ENCODE results near the gene MEGF10. TPM values are rescaled to one million over a fixed set of nuclear protein-coding genes. Genes with fewer than 3 reads are reported as not detected.
A peak's percentile ranks its signal among the peaks of the same experiment; 100 is the strongest.

Gene MEGF10
- total and polyA plus RNA-seq, 2 experiments from 2014 or later = not detected

- no peak overlapping the region for H3K27ac ChIP-seq
- H3K79me2 ChIP-seq (ENCODE audit: insufficient read depth) = no peaks in the 10 kb centered on the region
- H3K36me3 ChIP-seq (ENCODE audit: low read depth) = no peaks in the 10 kb centered on the region
- 40 to 47% methylated on average over 3 of the region's 3 CpGs for WGBS, 2 experiments (ENCODE audit: low coverage in 1 of 2, low lambda C conversion rate in 2 of 2, missing lambda C conversion rate in 2 of 2)
- no peak overlapping the region for H3K4me2 ChIP-seq (ENCODE audit: unreplicated experiment)
- no peaks in the 10 kb centered on the region for H3F3A ChIP-seq (ENCODE audit: insufficient read depth)
- no peak for DNase-seq
- H3K4me1 ChIP-seq (ENCODE audit: insufficient read depth) = no peaks in the 10 kb centered on the region
- no peaks in the 10 kb centered on the region for H3K9me2 ChIP-seq (ENCODE audit: insufficient read depth)
- TF ChIP-seq EZH2 (IDR thresholded peaks at IDR 0.05; ENCODE audit: insufficient read depth, poor library complexity, severe bottlenecking) = no peak
- no peak for TF ChIP-seq EZH2phosphoT487 (IDR thresholded peaks at IDR 0.05; ENCODE audit: insufficient read depth, low read depth)
- no peaks in the 10 kb centered on the region for H4K20me1 ChIP-seq (ENCODE audit: insufficient read depth)
- no peaks in the 10 kb centered on the region; the same call in none of the 2 replicates for H3K27me3 ChIP-seq (replicated peaks; ENCODE audit: insufficient read depth)
- H3K4me3 ChIP-seq = no peak overlapping the region
- no peak overlapping the region for H2AFZ ChIP-seq
- no peaks in the 10 kb centered on the region for H3K9me3 ChIP-seq (ENCODE audit: low read depth)
- in situ Hi-C loops (cut with MboI) = no loop called here
- H3K9ac ChIP-seq = no peak overlapping the region
These were observed 130.2 kb downstream of the MEGF10 start for GRCh38 chr5:127420758-127421157.

- no peaks in the 10 kb centered on the region for H3K9me2 ChIP-seq (ENCODE audit: insufficient read depth)
- in situ Hi-C loops (cut with MboI) = no loop called here
- H3K79me2 ChIP-seq (ENCODE audit: insufficient read depth) = no peaks in the 10 kb centered on the region
- no peaks in the 10 kb centered on the region for H3K4me1 ChIP-seq (ENCODE audit: insufficient read depth)
- TF ChIP-seq EZH2phosphoT487 (IDR thresholded peaks at IDR 0.05; ENCODE audit: insufficient read depth, low read depth) (no peak), EZH2 (IDR thresholded peaks at IDR 0.05; ENCODE audit: insufficient read depth, poor library complexity, severe bottlenecking) (no peak)
- no peaks in the 10 kb centered on the region for H3K9me3 ChIP-seq (ENCODE audit: low read depth)
- peak; percentile 27 for DNase-seq
- H3F3A ChIP-seq (ENCODE audit: insufficient read depth) = no peaks in the 10 kb centered on the region
- H3K36me3 ChIP-seq (ENCODE audit: low read depth) = no peaks in the 10 kb centered on the region
- H3K27ac ChIP-seq = no peak overlapping the region
- H3K4me2 ChIP-seq (ENCODE audit: unreplicated experiment) = no peak overlapping the region
- no peak overlapping the region for H3K9ac ChIP-seq
- no peak overlapping the region for H3K4me3 ChIP-seq
- H3K27me3 ChIP-seq (replicated peaks; ENCODE audit: insufficient read depth) = no peaks in the 10 kb centered on the region; the same call in none of the 2 replicates
- 30 to 35% methylated on average over 2 of the region's 2 CpGs for WGBS, 2 experiments (ENCODE audit: low coverage in 1 of 2, low lambda C conversion rate in 2 of 2, missing lambda C conversion rate in 2 of 2)
- H2AFZ ChIP-seq = no peak overlapping the region
- no peaks in the 10 kb centered on the region for H4K20me1 ChIP-seq (ENCODE audit: insufficient read depth)
These were observed 130.9 kb downstream of the MEGF10 start for GRCh38 chr5:127421471-127421870.

GRCh38 chr5:127423173-127423798, 132.7 kb downstream of the MEGF10 start:
- no peak for DNase-seq
- Histone ChIP-seq H3K79me2 (ENCODE audit: insufficient read depth) (no peaks in the 10 kb centered on the region), H3K9me2 (ENCODE audit: insufficient read depth) (no peaks in the 10 kb centered on the region), H3K36me3 (ENCODE audit: low read depth) (no peaks in the 10 kb centered on the region), H3K4me2 (ENCODE audit: unreplicated experiment) (no peak overlapping the region), H3K27me3 (replicated peaks; ENCODE audit: insufficient read depth) (no peaks in the 10 kb centered on the region; the same call in none of the 2 replicates), H3K9me3 (ENCODE audit: low read depth) (no peaks in the 10 kb centered on the region), H3K4me3 (no peak overlapping the region), H2AFZ (no peak overlapping the region), H3K9ac (no peak overlapping the region), H3K4me1 (ENCODE audit: insufficient read depth) (no peaks in the 10 kb centered on the region), H3F3A (ENCODE audit: insufficient read depth) (no peaks in the 10 kb centered on the region), H3K27ac (no peak overlapping the region), H4K20me1 (ENCODE audit: insufficient read depth) (no peaks in the 10 kb centered on the region)
- 80 to 86% methylated on average over 4 of the region's 4 CpGs for WGBS, 2 experiments (ENCODE audit: low coverage in 1 of 2, low lambda C conversion rate in 2 of 2, missing lambda C conversion rate in 2 of 2)
- in situ Hi-C loops (cut with MboI) = no loop called here
- TF ChIP-seq EZH2phosphoT487 (IDR thresholded peaks at IDR 0.05; ENCODE audit: insufficient read depth, low read depth) (no peak), EZH2 (IDR thresholded peaks at IDR 0.05; ENCODE audit: insufficient read depth, poor library complexity, severe bottlenecking) (no peak)

- Histone ChIP-seq H3K9ac (no peak overlapping the region), H3K4me2 (ENCODE audit: unreplicated experiment) (no peak overlapping the region), H3F3A (ENCODE audit: insufficient read depth) (no peaks in the 10 kb centered on the region), H4K20me1 (ENCODE audit: insufficient read depth) (no peaks in the 10 kb centered on the region), H3K27ac (no peak overlapping the region), H3K36me3 (ENCODE audit: low read depth) (no peaks in the 10 kb centered on the region), H3K9me3 (ENCODE audit: low read depth) (no peaks in the 10 kb centered on the region), H3K79me2 (ENCODE audit: insufficient read depth) (no peaks in the 10 kb centered on the region), H3K4me3 (no peak overlapping the region), H3K4me1 (ENCODE audit: insufficient read depth) (no peaks in the 10 kb centered on the region), H2AFZ (no peak overlapping the region), H3K27me3 (replicated peaks; ENCODE audit: insufficient read depth) (no peaks in the 10 kb centered on the region; the same call in 1 of the 2 replicates), H3K9me2 (ENCODE audit: insufficient read depth) (no peaks in the 10 kb centered on the region)
- in situ Hi-C loops (cut with MboI) = no loop called here
- DNase-seq = no peak
- 42 to 43% methylated on average over 4 of the region's 4 CpGs for WGBS, 2 experiments (ENCODE audit: low coverage in 1 of 2, low lambda C conversion rate in 2 of 2, missing lambda C conversion rate in 2 of 2)
- no peak for TF ChIP-seq EZH2 (IDR thresholded peaks at IDR 0.05; ENCODE audit: insufficient read depth, poor library complexity, severe bottlenecking)
- TF ChIP-seq EZH2phosphoT487 (IDR thresholded peaks at IDR 0.05; ENCODE audit: insufficient read depth, low read depth) = no peak
These were observed 134.4 kb downstream of the MEGF10 start for GRCh38 chr5:127425037-127425436.

Data from GM23248 (cell line).